Measurements from ENCODE around the gene IL22.

Gene IL22

GRCh38 chr12:68263366-68263765 is 10.0 kb upstream of the IL22 start:
- DNase-seq = no peak

GRCh38 chr12:68261896-68262295 is 8.5 kb upstream of the IL22 start:
- no peak for DNase-seq

GRCh38 chr12:68260153-68260552 is 6.7 kb upstream of the IL22 start:
- DNase-seq = no peak

- DNase-seq = no peak
These were observed 6.0 kb upstream of the IL22 start for GRCh38 chr12:68259318-68259940.

- DNase-seq = no peak
These were observed 1.3 kb downstream of the IL22 start for GRCh38 chr12:68252077-68252476.

GRCh38 chr12:68250454-68250853 is 3.0 kb downstream of the IL22 start:
- no peak for DNase-seq

GRCh38 chr12:68247785-68248184 is 5.6 kb downstream of the IL22 start:
- DNase-seq = no peak

- DNase-seq = no peak
These were observed 7.1 kb downstream of the IL22 start for GRCh38 chr12:68246350-68246749.

- DNase-seq = no peak
These were observed 8.0 kb downstream of the IL22 start for GRCh38 chr12:68245180-68246021.

GRCh38 chr12:68242777-68243176 is 10.6 kb downstream of the IL22 start:
- DNase-seq = no peak

- peak; percentile 65 for DNase-seq
These were observed 12.4 kb downstream of the IL22 start for GRCh38 chr12:68240975-68241374.

- DNase-seq = no peak
These were observed 13.3 kb downstream of the IL22 start for GRCh38 chr12:68240079-68240478.

GRCh38 chr12:68239309-68239982 is 14.0 kb downstream of the IL22 start:
- no peak for DNase-seq

GRCh38 chr12:68237619-68238018 is 15.8 kb downstream of the IL22 start:
- no peak for DNase-seq

GRCh38 chr12:68237078-68237477 is 16.3 kb downstream of the IL22 start:
- no peak for DNase-seq

- peak; percentile 69 for DNase-seq
These were observed 16.9 kb downstream of the IL22 start for GRCh38 chr12:68236421-68237059.

- no peak for DNase-seq
These were observed 17.8 kb downstream of the IL22 start for GRCh38 chr12:68235576-68235975.

GRCh38 chr12:68234140-68234539 is 19.3 kb downstream of the IL22 start:
- no peak for DNase-seq

GRCh38 chr12:68233498-68233897 is 19.9 kb downstream of the IL22 start:
- DNase-seq = no peak

GRCh38 chr12:68231691-68232090 is 21.7 kb downstream of the IL22 start:
- no peak for DNase-seq

GRCh38 chr12:68231229-68231628 is 22.2 kb downstream of the IL22 start:
- DNase-seq = no peak

GRCh38 chr12:68229956-68230355 is 23.4 kb downstream of the IL22 start:
- no peak for DNase-seq

- no peak for DNase-seq
These were observed 26.0 kb downstream of the IL22 start for GRCh38 chr12:68227356-68227755.

Data from CD4-positive, alpha-beta T cell treated with Interleukin-10 for 1 hour (primary cell).